Breast epithelium (tissue), 4 donors: ENCODE measurements around the gene STXBP6. TPM values are rescaled to one million over a fixed set of nuclear protein-coding genes. Genes with fewer than 3 reads are reported as not detected.

ENCODE experiments used
- DNase-seq, 2 donors: peaks; one replicate each; pipeline ENCODE4 v3.0.0-alpha.2; 2019; ENCODE audit warnings: low spot score in 2 of 2
- H3K27ac ChIP-seq, 2 donors: fragments of 200-600 bp; sonication (generic) in 1 of 2; one replicate each; pipeline ENCODE4 v1.5.1; 2016 to 2019; ENCODE audit warnings: mild to moderate bottlenecking in 1 of 2
- H3K27me3 ChIP-seq, 2 donors: fragments of 200-600 bp; sonication (generic) in 1 of 2; one replicate each; pipeline versions ENCODE4 v1.5.1 to v1.6.0; 2017 to 2019; ENCODE audit warnings: control low read depth in 1 of 2, mild to moderate bottlenecking in 1 of 2
- H3K36me3 ChIP-seq: fragments of 200-600 bp; one replicate; pipeline ENCODE4 v1.5.1; 2019
- H3K4me1 ChIP-seq, 2 donors: fragments of 200-600 bp; sonication (generic); one replicate each; pipeline ENCODE4 v1.5.1; 2016 to 2019; ENCODE audit warnings: control low read depth in 1 of 2
- H3K4me3 ChIP-seq, 3 donors: fragments of 200-600 bp; sonication (generic); 1 replicate in 2 of 3; 2 replicates in 1 of 3; pipeline ENCODE4 v1.5.1; 2016 to 2019; ENCODE audit warnings: mild to moderate bottlenecking in 3 of 3, moderate library complexity in 2 of 3
- H3K9me3 ChIP-seq, 2 donors: fragments of 200-600 bp; sonication (generic) in 1 of 2; one replicate each; pipeline ENCODE4 v1.5.1; 2016 to 2019; ENCODE audit warnings: control low read depth in 1 of 2
- POLR2A ChIP-seq: fragments of 450-650 bp; IDR thresholded peaks from one replicate; pipeline ENCODE4 v1.6.1; 2016; ENCODE audit warnings: antibody characterized with exemption, mild to moderate bottlenecking, moderate library complexity
- POLR2AphosphoS5 ChIP-seq, 3 donors: sonication (generic); formaldehyde crosslinking; IDR thresholded peaks; one replicate each; pipeline ENCODE4 v1.6.1; 2017; ENCODE audit warnings: antibody characterized with exemption in 3 of 3
- intact Hi-C: fragments of 100-400 bp; cut with DNase I; formaldehyde crosslinking; loops from one replicate; pipeline ENCODE4 v1.15.1; 2023; ENCODE audit warnings: low total_unique reads
- total RNA-seq, 3 donors: library from RNA; depleted of rRNA; stranded (reverse); fragments of >200 nt; gene quantifications; one replicate each; pipeline ENCODE4 v1.1.0, GENCODE V29; 2016
- TF ChIP-seq, protein P1 (sequence below), 3 donors: fragments of 450-650 bp; IDR thresholded peaks; one replicate each; pipeline ENCODE4 v1.5.1; 2016 to 2017; ENCODE audit warnings: antibody characterized with exemption in 3 of 3, mild to moderate bottlenecking in 3 of 3, moderate library complexity in 3 of 3

The STXBP6 gene
- total RNA-seq, 3 donors from 2014 or later = 2.6 to 8.3 (median 5.3) TPM

DNA sequence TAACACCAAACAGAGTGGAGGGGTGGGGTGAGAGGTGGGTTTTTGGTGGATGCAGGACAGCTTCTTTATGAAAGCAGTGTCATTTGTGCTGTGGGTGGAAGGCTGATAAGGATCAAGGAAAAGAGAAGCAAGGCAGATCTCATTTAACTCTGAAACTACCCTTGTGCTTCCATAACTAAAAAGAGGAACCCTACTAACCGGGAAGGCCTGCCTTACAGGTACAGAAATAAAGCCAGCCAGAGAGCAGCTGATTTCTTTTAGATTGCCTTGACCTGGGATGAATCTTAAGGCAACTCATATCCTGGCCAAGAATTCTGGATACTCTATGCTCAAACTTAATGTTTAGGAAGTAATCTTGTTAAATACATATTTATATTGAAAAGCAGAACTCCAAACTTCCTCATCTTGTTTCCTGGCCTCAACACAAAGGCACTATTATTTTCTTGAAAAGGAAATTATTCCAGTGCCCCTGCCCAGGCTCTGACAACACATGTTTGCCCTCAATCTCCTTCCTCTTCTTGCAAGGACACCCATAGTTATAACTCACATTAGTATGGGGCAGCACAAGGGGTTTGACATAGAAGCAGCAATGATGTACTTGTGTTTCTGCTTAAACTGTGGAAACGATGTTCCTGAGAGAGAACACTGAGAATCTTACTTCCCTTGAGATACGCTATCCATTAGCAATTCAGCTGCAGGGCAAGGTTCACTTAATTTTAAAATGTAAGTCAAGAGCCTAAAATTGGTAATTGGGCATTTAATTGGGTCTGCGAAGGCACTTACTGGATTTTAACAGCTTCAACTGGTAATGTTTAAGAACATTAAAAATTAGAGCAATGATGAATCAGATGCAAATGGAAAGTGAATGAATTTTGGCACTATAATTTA lies 173.7 kb downstream of the STXBP6 start:
- Histone ChIP-seq H3K27ac (no peak overlapping the region), H3K9me3 (no peaks in the 10 kb centered on the region), H3K27me3 (no peaks in the 10 kb centered on the region), H3K36me3 (no peaks in the 10 kb centered on the region), H3K4me1 (no peaks in the 10 kb centered on the region), H3K4me3 (no peak overlapping the region)
- intact Hi-C loops = no loop called here
- no peak for DNase-seq
- TF ChIP-seq POLR2A = no peak
- TF ChIP-seq, protein P1, sequence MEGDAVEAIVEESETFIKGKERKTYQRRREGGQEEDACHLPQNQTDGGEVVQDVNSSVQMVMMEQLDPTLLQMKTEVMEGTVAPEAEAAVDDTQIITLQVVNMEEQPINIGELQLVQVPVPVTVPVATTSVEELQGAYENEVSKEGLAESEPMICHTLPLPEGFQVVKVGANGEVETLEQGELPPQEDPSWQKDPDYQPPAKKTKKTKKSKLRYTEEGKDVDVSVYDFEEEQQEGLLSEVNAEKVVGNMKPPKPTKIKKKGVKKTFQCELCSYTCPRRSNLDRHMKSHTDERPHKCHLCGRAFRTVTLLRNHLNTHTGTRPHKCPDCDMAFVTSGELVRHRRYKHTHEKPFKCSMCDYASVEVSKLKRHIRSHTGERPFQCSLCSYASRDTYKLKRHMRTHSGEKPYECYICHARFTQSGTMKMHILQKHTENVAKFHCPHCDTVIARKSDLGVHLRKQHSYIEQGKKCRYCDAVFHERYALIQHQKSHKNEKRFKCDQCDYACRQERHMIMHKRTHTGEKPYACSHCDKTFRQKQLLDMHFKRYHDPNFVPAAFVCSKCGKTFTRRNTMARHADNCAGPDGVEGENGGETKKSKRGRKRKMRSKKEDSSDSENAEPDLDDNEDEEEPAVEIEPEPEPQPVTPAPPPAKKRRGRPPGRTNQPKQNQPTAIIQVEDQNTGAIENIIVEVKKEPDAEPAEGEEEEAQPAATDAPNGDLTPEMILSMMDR (IDR thresholded peaks at IDR 0.05) = no peak
- TF ChIP-seq POLR2AphosphoS5 (IDR thresholded peaks at IDR 0.05) = no peak

DNA sequence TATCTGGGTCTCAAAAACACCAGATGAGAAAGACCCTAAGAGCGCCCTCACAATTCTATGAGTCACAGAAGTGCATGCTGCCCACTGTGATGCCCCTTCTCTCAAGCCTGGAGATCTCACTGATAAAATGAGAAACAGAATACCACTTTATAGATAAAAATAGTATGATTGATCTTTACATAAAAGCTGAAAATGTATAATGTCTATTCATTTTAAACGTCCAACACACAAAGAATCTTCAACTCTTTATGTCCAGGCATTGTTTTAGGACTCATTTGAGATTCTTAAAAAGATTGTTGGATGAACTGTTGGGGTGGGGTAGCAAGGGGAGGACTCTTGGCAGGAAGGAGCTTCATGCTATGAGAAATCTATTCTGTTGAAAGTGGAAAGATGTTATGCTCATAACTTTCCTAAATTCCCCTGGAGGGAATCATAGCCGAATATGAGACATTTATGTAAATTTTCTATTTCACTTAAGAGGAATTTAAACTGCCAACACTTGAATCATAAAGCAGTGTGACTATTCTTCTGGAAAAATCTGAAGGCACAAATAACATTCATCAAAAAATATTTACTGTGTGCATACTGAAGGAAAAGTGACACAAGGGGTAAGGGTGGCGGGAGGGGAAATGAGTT lies 174.6 kb downstream of the STXBP6 start:
- Histone ChIP-seq H3K27ac (no peak overlapping the region), H3K4me3 (no peak overlapping the region), H3K4me1 (no peaks in the 10 kb centered on the region), H3K9me3 (no peaks in the 10 kb centered on the region), H3K36me3 (no peaks in the 10 kb centered on the region), H3K27me3 (no peaks in the 10 kb centered on the region)
- TF ChIP-seq, protein P1 (IDR thresholded peaks at IDR 0.05) = no peak
- TF ChIP-seq POLR2A (no peak), POLR2AphosphoS5 (IDR thresholded peaks at IDR 0.05) (no peak)
- intact Hi-C loops = no loop called here
- no peak for DNase-seq

DNA sequence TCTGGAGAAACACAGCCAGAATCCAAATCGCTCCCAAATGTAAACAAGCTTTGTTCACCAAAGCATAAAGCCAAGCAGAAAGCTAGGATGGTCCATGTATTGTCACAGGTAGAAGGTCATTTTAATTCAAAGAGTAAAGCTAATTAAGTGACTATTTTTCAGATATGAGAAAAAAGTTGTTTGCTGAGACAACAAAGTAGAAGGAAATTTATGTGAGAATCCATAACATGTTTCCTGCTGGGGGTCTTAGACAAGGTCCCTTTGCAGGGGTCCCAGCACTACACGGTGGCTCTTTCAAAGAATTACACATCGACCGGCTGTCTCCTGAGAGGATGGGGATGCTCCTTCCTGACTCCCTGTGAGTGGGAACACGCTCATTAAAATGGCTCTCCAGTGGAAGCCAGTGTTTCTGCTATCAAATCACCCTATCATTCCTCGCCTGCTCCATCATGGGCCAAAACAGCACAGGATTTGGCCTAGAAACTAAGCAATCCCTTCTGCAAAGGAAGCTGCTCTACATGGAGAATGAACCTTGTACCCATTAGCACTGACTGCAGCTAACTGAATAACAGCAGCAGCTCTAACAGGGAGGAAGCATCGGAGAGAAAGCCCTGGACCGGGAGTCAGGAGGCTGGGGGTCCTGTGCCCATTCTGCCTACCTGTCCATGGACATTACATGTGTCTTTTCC lies 175.3 kb downstream of the STXBP6 start:
- TF ChIP-seq POLR2AphosphoS5 (IDR thresholded peaks at IDR 0.05) = no peak
- TF ChIP-seq POLR2A = no peak
- TF ChIP-seq, protein P1 (IDR thresholded peaks at IDR 0.05) = no peak
- H3K27me3 ChIP-seq = no peaks in the 10 kb centered on the region
- H3K27ac ChIP-seq = no peak overlapping the region
- H3K36me3 ChIP-seq = no peaks in the 10 kb centered on the region
- no peak for DNase-seq
- H3K9me3 ChIP-seq = no peaks in the 10 kb centered on the region
- H3K4me1 ChIP-seq = no peaks in the 10 kb centered on the region
- intact Hi-C loops = no loop called here
- no peak overlapping the region for H3K4me3 ChIP-seq

DNA sequence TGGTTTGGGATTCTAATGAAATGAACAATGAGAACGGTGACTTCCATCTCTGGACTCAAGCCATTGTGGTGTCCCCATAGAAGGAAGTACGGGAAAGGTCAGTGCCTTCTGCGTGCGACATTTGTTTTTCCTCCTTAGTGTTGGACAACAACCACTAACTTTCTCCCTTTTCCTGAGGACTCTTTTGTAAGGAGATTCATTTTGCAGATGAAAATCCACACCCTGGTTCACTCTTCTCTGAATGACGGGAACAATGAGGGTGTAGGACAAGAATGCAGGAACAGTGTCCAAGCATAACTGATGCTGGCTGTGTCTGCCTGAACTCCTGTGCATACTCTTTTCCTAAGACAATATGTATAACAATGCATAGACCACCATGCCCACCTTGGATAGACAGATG lies 176.4 kb downstream of the STXBP6 start:
- DNase-seq = no peak
- Histone ChIP-seq H3K4me3 (no peak overlapping the region), H3K4me1 (no peaks in the 10 kb centered on the region), H3K27ac (no peak overlapping the region), H3K27me3 (no peaks in the 10 kb centered on the region), H3K36me3 (no peaks in the 10 kb centered on the region), H3K9me3 (no peaks in the 10 kb centered on the region)
- intact Hi-C loops = no loop called here
- TF ChIP-seq POLR2AphosphoS5 (IDR thresholded peaks at IDR 0.05) = no peak
- no peak for TF ChIP-seq POLR2A
- TF ChIP-seq, protein P1 (IDR thresholded peaks at IDR 0.05) = no peak
